T-helper 2 cell (primary cell): ENCODE results near the gene RTKN2.
"Not testable (repeated sequence)": the region's sequence is repeated elsewhere in the genome, so short reads cannot be mapped to it uniquely, and the experiment has no call there.

Source experiments
- DNase-seq, 5 experiments: peaks; one replicate each; pipeline versions ENCODE4 v3.0.0 to v3.0.0-alpha.2; 2012 to 2022

The RTKN2 gene

GRCh38 chr10:62259456-62259855 is 9.2 kb downstream of the RTKN2 start:
- no peak for DNase-seq

GRCh38 chr10:62258926-62259325 is 9.7 kb downstream of the RTKN2 start:
- no peak for DNase-seq

- no peak for DNase-seq
Measured at GRCh38 chr10:62253704-62254103, 14.9 kb downstream of the RTKN2 start.

- DNase-seq: no peak
Measured at GRCh38 chr10:62252051-62252450, 16.6 kb downstream of the RTKN2 start.

GRCh38 chr10:62250594-62251198 is 17.9 kb downstream of the RTKN2 start:
- DNase-seq: no peak

- no peak for DNase-seq
Measured at GRCh38 chr10:62249957-62250356, 18.7 kb downstream of the RTKN2 start.

- no peak for DNase-seq
Measured at GRCh38 chr10:62248465-62248864, 20.2 kb downstream of the RTKN2 start.

GRCh38 chr10:62244785-62245467 is 23.7 kb downstream of the RTKN2 start:
- peak in 3 of 5 experiments; percentile 13 to 89 (median 27) for DNase-seq

- no peak for DNase-seq
Measured at GRCh38 chr10:62244088-62244487, 24.6 kb downstream of the RTKN2 start.

GRCh38 chr10:62243647-62243997 is 25.0 kb downstream of the RTKN2 start:
- peak in 1 of 5 experiments; percentile 84 for DNase-seq

- DNase-seq: peak in 1 of 5 experiments; percentile 84
Measured at GRCh38 chr10:62242965-62243646, 25.5 kb downstream of the RTKN2 start.

GRCh38 chr10:62241521-62241920 is 27.1 kb downstream of the RTKN2 start:
- not testable (repeated sequence) for DNase-seq

GRCh38 chr10:62239994-62240393 is 28.6 kb downstream of the RTKN2 start:
- DNase-seq: peak in 1 of 5 experiments; percentile 66

- no peak for DNase-seq
Measured at GRCh38 chr10:62238880-62239279, 29.8 kb downstream of the RTKN2 start.

GRCh38 chr10:62237966-62238365 is 30.7 kb downstream of the RTKN2 start:
- DNase-seq: no peak

GRCh38 chr10:62237506-62237905 is 31.1 kb downstream of the RTKN2 start:
- DNase-seq: no peak

- DNase-seq: peak in 1 of 5 experiments; percentile 65
Measured at GRCh38 chr10:62234077-62234605, 34.5 kb downstream of the RTKN2 start.

- DNase-seq: no peak
Measured at GRCh38 chr10:62233356-62234076, 35.1 kb downstream of the RTKN2 start.

GRCh38 chr10:62231805-62232204 is 36.8 kb downstream of the RTKN2 start:
- no peak for DNase-seq

GRCh38 chr10:62231371-62231770 is 37.3 kb downstream of the RTKN2 start:
- DNase-seq: no peak

GRCh38 chr10:62230344-62231121 is 38.1 kb downstream of the RTKN2 start:
- peak in 1 of 5 experiments; percentile 57 for DNase-seq

- peak in 1 of 5 experiments; percentile 84 for DNase-seq
Measured at GRCh38 chr10:62225362-62225761, 43.3 kb downstream of the RTKN2 start.
